ENCODE results near the gene AEBP2.

AEBP2 gene

DNA sequence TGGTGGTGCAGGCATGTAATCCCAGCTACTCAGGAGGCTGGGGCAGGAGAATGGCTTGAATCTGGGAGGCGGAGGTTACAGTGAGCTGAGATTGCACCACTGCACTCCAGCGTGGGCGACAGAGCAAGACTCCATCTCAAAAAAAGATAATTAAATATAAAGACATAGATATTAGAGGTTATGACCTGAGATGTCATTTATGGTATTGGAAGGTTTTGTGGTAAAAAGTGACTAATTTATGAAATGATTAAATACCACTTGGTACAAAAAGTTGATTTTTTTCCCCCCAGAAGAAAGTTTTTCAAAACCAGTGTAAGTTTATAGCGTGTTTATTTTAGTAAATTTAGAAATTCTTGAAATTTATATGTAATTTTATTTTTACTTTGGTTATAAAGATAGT, 4.3 kb downstream of the AEBP2 start:
- TF ChIP-seq CTCF (IDR thresholded peaks at IDR 0.05; ENCODE audit: low read depth, low read length): no peak
- no peak overlapping the region for H3K4me3 ChIP-seq (replicated peaks in 1 of 2; ENCODE audit: low read depth in 2 of 2, low read length in 2 of 2)
- DNase-seq (ENCODE audit: low read depth in 2 of 2): no peak

- TF ChIP-seq CTCF (IDR thresholded peaks at IDR 0.05; ENCODE audit: low read depth, low read length): no peak
- no peak overlapping the region for H3K4me3 ChIP-seq (replicated peaks in 1 of 2; ENCODE audit: low read depth in 2 of 2, low read length in 2 of 2)
- no peak for DNase-seq (ENCODE audit: low read depth in 2 of 2)
Measured at GRCh38 chr12:19444097-19444496, 4.8 kb downstream of the AEBP2 start.

DNA sequence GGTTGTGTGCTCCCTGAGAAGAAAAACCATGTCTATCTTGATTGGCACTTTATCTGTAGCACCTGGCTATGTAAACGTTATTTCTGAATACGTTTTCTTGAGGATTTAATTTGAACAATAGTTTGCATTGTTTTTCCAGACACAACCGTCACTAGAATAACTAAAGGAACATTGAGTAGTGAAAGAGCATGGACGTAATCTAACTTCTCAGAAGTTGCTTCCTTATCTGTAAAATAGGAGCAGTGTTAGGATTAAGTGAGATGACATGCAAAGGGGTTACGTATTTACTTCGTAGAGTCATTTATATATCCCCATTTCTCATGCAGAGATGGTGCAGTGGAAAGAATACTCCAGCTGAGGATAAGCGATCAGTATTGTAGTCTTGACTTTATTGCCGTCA, 8.1 kb downstream of the AEBP2 start:
- H3K4me3 ChIP-seq (replicated peaks in 1 of 2; ENCODE audit: low read depth in 2 of 2, low read length in 2 of 2): no peak overlapping the region
- no peak for TF ChIP-seq CTCF (IDR thresholded peaks at IDR 0.05; ENCODE audit: low read depth, low read length)

GRCh38 chr12:19449814-19450213, 10.5 kb downstream of the AEBP2 start:
- no peak overlapping the region for H3K4me3 ChIP-seq (replicated peaks in 1 of 2; ENCODE audit: low read depth in 2 of 2, low read length in 2 of 2)
- no peak for DNase-seq (ENCODE audit: low read depth in 2 of 2)
- no peak for TF ChIP-seq CTCF (IDR thresholded peaks at IDR 0.05; ENCODE audit: low read depth, low read length)

More for the DNA sequence above, 8.1 kb downstream of the AEBP2 start:
- no peak for DNase-seq (ENCODE audit: low read depth in 2 of 2)

GRCh38 chr12:19450362-19450761, 11.1 kb downstream of the AEBP2 start:
- no peak overlapping the region for H3K4me3 ChIP-seq (replicated peaks in 1 of 2; ENCODE audit: low read depth in 2 of 2, low read length in 2 of 2)
- DNase-seq (ENCODE audit: low read depth in 2 of 2): peak in 1 of 2 donors; percentile 19
- no peak for TF ChIP-seq CTCF (IDR thresholded peaks at IDR 0.05; ENCODE audit: low read depth, low read length)

DNA sequence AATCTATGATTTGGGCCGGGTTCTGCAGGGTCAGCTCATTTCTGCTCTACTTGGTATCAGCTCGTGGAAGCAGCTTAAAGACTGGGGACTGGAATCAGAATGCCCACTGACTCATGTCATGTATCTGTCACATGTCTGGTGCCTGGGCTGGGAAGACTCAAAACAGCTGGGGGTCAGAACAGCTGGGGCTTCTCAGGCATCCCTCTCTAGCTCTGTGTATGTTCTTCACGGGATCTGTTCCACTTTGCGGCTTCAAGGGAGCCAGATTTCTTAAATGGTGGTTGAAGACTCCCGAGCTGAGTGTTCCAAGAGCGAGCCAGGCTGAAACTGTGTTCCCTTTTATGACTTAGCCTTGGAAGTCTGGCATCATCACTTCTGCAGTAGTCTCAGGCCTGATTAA, 11.9 kb downstream of the AEBP2 start:
- DNase-seq (ENCODE audit: low read depth in 2 of 2): peak; percentile 21 to 31
- H3K4me3 ChIP-seq (replicated peaks in 1 of 2; ENCODE audit: low read depth in 2 of 2, low read length in 2 of 2): no peak overlapping the region
- TF ChIP-seq CTCF (IDR thresholded peaks at IDR 0.05; ENCODE audit: low read depth, low read length): no peak

DNA sequence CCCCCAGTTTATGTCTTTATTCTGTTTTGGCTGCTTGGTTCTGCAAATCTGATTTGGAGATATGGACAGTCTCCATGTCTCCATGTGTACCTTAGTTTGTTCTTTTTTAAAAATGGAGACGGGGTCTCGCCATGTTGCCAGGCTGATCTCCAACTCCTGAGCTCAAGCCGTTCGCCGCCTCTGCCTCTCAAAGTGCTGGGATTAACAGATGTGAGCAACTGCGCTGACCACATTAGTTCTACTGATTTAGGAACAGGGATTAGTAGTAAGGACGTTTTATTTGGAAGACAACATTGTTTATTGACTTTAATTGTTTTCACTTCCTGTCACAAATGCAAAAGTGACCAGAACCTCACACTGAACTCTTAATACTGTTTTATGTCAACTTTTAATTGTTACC, 14.7 kb downstream of the AEBP2 start:
- no peak for TF ChIP-seq CTCF (IDR thresholded peaks at IDR 0.05; ENCODE audit: low read depth, low read length)
- no peak for DNase-seq (ENCODE audit: low read depth in 2 of 2)
- H3K4me3 ChIP-seq (replicated peaks in 1 of 2; ENCODE audit: low read depth in 2 of 2, low read length in 2 of 2): no peak overlapping the region
